ENCODE measurements around the gene MT3.

MT3 gene

DNA sequence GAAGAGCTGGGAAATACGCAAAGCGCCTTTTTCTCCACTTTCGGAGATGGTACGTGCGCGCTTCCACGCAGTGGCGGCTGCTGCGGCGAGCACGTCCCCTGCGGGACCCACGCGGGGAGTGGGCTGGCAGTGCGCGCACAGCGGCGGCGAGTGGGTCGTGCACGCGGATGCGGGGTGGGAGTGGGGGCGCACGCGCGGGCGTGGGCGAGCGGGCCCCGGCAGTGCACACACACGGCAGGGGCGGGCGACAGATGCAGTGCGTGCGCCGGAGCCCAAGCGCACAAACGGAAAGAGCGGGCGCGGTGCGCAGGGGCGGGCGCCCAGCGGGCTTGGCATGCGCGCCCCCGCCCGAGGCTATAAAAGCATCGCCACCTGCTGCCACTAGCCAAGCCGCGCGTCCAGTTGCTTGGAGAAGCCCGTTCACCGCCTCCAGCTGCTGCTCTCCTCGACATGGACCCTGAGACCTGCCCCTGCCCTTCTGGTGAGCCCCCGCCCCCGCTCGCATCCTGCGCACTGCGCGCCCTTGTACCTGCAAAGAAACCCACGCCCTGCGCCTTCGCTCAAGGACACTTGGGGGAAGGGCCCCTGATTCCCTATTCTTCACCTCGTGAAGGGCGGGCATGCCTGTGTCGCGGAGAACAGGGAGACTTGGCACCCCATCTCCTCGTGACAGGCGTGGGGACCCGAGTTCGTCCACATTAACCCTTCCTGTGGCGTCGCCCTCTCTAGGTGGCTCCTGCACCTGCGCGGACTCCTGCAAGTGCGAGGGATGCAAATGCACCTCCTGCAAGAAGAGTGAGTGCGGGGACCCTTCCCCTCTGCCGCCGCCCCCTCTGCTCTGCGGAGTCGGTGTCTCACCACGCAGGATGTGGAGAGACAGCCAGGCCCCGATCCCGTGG, at the start of gene MT3:
Gene MT3, plus strand, starts transcription at position 388 of the 899 bp plus-strand sequence. Its CDS starts 63 bp downstream, at position 451.
- no peak for DNase-seq (ENCODE audit: low read depth in 1 of 2, low spot score in 1 of 2)

DNA sequence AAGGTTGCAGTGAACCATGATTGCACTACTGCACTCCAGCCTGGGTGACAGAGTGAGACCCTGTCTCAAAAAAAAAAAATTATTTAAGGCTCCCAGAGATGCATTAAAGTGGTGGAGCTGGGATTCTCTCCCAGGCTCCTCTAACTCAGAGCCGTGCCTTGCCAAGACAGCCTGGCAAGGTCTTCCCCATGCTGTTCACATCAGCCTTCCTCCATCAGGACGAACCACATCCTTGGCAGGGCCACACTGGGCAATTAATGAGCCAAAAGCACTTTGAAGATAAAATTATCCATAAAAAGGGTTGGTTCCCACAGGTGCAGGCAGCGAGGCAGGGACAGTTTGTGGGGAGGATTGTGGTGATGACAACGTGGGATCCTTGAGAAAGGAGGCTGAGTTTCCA, 49.7 kb upstream of the MT3 start:
- DNase-seq (ENCODE audit: low read depth in 1 of 2, low spot score in 1 of 2): no peak

GRCh38 chr16:56542039-56542438, 47.3 kb upstream of the MT3 start:
- no peak for DNase-seq (ENCODE audit: low read depth in 1 of 2, low spot score in 1 of 2)

- DNase-seq (ENCODE audit: low read depth in 1 of 2, low spot score in 1 of 2): no peak
These were observed 42.0 kb upstream of the MT3 start for GRCh38 chr16:56547120-56547948.

- DNase-seq (ENCODE audit: low read depth in 1 of 2, low spot score in 1 of 2): no peak
These were observed 41.3 kb upstream of the MT3 start for GRCh38 chr16:56547949-56548567.

DNA sequence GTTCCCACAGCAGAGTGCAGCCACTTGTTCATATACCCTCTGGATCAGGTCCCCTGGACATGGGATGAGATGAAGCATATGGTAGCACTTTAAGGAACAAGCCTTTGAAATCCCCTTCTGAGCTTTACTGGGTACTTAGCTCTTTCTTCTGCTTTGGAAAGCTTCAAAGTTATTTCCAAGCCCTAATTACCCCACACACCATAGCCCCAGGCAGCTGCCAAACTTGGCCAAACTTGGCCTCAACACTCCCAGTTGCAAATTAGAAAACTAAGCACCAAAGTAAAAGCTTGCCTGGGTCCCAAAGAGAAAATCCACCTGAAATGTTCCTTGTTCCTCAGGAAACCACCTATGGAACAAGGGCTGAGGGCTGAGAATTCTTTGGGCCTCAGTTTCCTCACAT, 40.2 kb upstream of the MT3 start:
- DNase-seq (ENCODE audit: low read depth in 1 of 2, low spot score in 1 of 2): no peak

- DNase-seq (ENCODE audit: low read depth in 1 of 2, low spot score in 1 of 2): no peak
These were observed 39.5 kb upstream of the MT3 start for GRCh38 chr16:56549744-56550385.

- no peak for DNase-seq (ENCODE audit: low read depth in 1 of 2, low spot score in 1 of 2)
These were observed 37.3 kb upstream of the MT3 start for GRCh38 chr16:56551796-56552738.

DNA sequence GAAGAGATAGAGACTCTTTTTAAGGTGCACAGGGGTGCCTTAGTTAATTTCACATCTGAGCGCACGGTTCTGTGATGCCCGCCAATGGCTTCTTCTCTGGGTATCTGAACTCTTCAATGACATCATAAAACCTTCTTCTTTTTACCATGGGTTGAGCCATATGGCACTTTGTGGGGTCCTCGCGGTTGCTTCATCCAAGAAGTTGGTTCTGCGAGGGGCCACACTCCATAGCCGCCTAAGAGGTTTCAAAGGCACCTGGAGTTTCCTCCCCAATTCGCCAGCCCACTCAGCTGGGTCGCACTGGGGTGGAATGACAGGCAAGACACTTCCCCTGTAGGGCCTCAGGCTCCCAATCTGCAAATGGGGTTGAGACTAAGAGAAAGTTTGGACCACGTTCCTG, 34.9 kb upstream of the MT3 start:
- no peak for DNase-seq (ENCODE audit: low read depth in 1 of 2, low spot score in 1 of 2)

DNA sequence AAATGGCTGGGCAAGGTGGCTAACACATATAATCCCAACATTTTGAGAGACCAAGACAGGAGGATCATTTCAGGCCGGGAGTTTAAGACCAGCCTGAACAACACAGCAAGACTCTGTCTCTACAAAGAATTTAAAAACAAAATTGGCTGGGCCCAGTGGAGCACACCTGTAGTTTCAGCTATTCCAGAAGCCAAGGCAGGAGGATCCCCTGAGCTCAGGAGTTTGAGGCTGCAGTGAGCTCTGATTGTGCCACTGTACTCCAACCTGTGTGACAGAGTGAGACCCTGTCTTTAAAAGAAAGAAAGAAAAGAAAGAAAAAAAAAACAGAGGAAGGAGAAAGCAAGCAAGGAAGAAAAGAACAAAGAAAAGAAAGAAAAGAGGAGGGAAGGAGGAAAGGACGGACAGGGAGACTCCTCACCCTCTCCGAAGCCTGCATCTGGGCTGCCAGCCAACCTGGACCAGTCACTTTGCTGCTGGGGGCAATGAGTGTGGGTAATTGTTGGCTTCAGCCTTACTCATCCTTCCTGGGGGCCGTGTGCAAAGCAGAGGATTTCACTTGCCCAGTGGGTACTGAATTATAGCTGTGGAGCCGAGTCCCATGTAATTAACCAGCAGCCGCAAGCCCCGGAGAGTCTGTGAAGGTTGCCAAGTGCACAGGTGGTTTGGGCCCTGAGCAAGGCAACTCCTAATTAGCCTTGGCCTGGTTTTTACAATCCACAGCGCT, 31.1 kb upstream of the MT3 start:
- no peak for DNase-seq (ENCODE audit: low read depth in 1 of 2, low spot score in 1 of 2)

DNA sequence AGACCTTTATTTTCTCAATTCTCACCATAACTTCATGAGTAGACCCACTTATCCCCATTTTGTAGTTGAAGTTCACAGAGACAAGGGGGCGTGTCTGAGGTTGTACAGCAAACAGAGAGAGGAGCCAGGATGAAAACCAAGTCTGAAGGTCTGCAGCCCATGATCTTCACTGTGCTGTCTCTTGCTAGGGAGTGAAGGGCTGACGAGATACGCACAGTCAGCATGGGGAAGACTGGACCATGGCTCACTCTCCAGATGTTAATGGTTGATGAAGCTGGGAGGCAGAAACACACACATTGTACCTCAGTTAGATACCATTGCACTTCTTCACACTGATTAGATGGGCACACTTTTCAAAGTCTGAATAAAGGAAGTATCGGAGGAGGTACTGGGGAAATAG, 30.2 kb upstream of the MT3 start:
- no peak for DNase-seq (ENCODE audit: low read depth in 1 of 2, low spot score in 1 of 2)

GRCh38 chr16:56560447-56560846, 28.9 kb upstream of the MT3 start:
- no peak for DNase-seq (ENCODE audit: low read depth in 1 of 2, low spot score in 1 of 2)

DNA sequence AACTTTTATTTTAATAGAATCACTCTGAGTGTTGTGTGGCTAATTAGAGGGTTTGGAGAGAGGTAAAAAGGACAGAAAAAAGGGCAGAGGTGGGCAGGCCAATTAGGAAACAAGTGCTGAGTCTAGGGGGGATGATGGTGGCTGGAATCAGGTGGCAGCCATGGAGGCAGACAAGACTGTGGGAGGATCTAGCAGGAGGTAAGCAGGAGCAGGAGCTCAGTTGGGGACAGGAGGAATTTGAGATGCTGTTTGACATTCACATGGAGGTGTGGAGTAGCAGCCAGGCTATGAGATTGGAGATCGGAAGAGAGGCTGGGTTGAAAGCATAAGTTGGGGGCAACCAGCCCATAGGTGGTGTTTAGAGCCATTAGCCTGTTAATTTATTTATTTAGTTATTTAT, 28.2 kb upstream of the MT3 start:
- DNase-seq (ENCODE audit: low read depth in 1 of 2, low spot score in 1 of 2): no peak

- DNase-seq (ENCODE audit: low read depth in 1 of 2, low spot score in 1 of 2): no peak
These were observed 24.4 kb upstream of the MT3 start, which contains the start of gene MT4 for GRCh38 chr16:56564793-56565477. Gene MT4, plus strand, starts transcription at chr16:56565073. Its CDS starts 56 bp downstream, at chr16:56565129.

DNA sequence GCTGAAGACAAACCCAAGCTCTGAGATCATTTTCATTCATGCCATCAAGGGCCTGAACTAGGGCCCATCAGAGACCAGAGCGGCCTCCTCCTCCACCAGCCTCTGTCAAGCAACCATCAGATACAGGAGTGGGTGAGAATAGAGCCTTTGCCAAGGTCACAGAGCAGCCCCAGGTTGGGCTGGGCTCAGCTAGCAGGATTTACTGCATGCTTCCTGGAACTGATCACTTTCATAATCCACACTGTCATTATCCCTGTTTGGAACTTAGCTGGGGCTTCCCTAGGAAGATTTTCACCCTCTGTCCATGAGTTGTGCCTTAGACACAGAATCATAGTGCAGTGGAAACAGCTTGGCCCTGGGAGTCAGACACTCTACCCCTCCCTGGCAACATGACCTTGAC, 19.4 kb upstream of the MT3 start:
- no peak for DNase-seq (ENCODE audit: low read depth in 1 of 2, low spot score in 1 of 2)

DNA sequence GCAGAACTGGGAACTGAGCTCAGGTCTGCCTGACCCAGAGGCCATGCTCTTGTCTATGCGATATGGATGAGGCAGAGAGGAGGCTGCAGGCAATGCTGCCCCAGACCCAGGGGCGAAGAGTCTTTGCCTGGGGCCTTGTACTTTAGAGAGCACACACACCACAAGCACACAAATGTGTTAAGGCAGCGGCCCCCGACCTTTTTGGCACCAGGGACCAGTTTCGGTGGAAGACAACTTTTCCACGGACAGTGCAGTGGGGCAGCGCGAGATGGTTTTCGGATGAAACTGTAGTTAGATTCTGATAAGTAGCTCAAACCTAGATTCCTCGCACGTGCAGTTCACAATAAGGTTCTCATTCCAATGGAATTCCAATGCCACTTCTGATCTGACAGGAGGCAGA, 17.8 kb upstream of the MT3 start:
- no peak for DNase-seq (ENCODE audit: low read depth in 1 of 2, low spot score in 1 of 2)

DNA sequence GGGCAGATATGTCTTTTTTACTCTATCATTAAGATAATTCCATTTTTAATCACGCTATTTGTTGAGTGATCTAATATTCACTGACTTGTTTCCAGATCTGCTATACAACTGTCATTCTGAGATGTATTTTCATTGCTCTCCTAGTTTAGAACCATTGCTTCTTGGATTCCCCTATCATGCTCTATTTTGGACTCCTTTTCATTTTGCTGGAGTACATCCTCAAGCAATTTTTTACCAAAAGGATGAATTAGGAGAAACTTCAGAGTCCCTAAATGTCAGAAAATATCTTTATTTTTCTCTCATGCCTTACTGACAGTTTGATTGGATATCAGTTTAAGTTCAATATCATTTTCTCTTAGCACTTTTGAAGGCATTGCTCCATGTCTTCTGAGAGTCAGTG, 14.7 kb upstream of the MT3 start:
- DNase-seq (ENCODE audit: low read depth in 1 of 2, low spot score in 1 of 2): no peak

DNA sequence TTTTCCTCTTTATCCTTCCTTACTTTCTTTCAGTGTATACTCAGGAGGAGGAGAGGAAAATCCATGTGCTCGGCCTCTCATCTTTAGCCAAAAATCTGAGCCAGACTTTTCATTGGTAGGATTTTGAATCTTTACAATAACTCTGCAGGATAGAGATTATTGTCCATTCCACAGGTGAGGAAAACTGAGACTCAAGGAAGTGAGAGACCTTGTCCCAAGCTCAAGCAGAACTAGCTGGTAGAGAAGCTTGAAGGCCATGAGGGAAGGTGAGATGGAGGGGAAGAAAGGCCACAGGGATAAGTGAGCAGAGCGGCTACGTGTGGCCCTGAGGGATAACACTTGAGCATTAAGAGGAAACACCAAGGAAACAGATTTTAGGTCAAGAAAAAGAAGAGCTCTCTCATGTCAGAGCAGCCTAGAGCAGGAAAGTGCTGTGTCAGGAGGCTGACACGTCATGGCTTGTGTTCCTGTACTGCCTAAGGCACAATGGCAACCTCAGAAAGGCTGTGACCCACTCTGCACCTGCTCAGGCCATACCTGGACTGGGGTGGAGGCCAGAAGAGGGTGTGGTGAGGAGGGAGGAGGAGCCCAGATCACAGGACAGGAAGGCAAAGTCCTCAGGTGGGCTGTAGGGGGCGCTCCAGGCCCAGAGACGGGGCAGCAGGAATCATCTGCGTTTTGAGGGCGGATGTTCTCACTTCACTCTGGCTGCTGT, 12.6 kb upstream of the MT3 start:
- DNase-seq (ENCODE audit: low read depth in 1 of 2, low spot score in 1 of 2): peak; percentile 78 to 83

Data from activated CD4-positive, alpha-beta T cell treated with anti-CD3 and anti-CD28 coated beads, Interleukin-2, amount 50 U/mL, for 24 hours (primary cell).